Effector memory CD8-positive, alpha-beta T cell (primary cell): Measurements from ENCODE around the gene CEP85L.
A peak's percentile ranks its signal among the peaks of the same experiment; 100 is the strongest.

ENCODE experiments used
- ATAC-seq: fragments of 150-1000 bp; cut with Tn5 transposase; replicated peaks from 2 replicates; pipeline ENCODE4 v1.10.0; 2021; ENCODE audit warnings: mild to moderate bottlenecking, moderate library complexity
- DNase-seq, 3 experiments: peaks; one replicate each; pipeline ENCODE4 v3.0.0; 2021
- H3K27ac Mint-ChIP-seq, 2 donors: one replicate each; pipeline ENCODE4 v1.8.0; 2022; ENCODE audit warnings: mild to moderate bottlenecking in 2 of 2, mixed read lengths in 2 of 2, moderate library complexity in 2 of 2
- H3K27me3 Mint-ChIP-seq, 2 donors: one replicate each; pipeline ENCODE4 v1.8.0; 2022; ENCODE audit warnings: mixed read lengths in 2 of 2
- H3K36me3 Mint-ChIP-seq: one replicate; pipeline ENCODE4 v1.8.0; 2022; ENCODE audit warnings: mild to moderate bottlenecking, moderate library complexity, mixed read lengths; ENCODE audit not compliant: insufficient read depth
- H3K4me1 Mint-ChIP-seq, 2 donors: one replicate each; pipeline ENCODE4 v1.8.0; 2022; ENCODE audit warnings: low read depth in 2 of 2, mixed read lengths in 2 of 2
- H3K4me3 Mint-ChIP-seq, 2 donors: one replicate each; pipeline ENCODE4 v1.8.0; 2022; ENCODE audit warnings: mild to moderate bottlenecking in 2 of 2, mixed read lengths in 2 of 2, moderate library complexity in 2 of 2
- H3K9me3 Mint-ChIP-seq, 2 donors: one replicate each; pipeline ENCODE4 v1.8.0; 2022; ENCODE audit warnings: mixed read lengths in 2 of 2

CEP85L gene

DNA sequence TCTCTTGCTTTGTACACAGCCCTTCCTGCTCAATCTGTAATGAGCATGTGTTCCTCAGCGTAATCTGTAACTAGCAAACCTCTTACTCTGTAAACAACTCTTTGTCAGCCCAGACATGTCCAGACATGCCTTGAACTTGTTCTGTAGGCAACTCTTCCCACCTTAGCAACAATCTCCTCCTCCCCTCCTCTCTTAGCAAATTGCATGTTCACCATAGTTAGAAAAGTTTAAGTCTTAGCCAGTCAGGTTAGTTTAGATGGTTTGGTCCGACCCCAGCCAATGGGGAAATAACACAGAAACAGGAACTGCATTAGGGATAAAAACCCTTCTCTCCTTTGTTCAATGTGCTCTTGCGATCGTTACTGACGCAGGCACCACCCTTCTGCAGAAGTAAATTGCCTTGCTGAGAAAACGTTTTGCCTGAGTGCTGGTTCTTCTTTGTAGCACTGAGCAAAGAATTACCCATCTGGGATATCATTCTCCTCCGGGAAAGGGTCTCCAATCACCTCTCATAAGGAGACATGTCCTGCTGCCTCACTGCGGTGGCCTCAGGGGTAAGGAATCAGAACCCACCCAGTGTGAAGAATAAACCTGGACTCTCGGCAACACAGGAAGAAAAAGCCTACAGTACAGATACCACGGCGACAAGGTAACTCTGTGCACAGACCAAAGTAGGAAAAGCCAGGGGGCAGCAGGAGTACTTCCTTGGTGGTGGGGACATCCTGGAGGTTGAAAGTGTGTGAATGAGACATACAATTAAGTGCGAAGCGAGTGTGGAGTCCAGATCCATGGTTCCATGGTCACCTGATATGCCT is 77.1 kb downstream of the CEP85L start:
- Mint-ChIP-seq H3K4me3 (no peak overlapping the region), H3K27me3 (no peaks in the 10 kb centered on the region), H3K36me3 (peaks cover 20% of the 10 kb centered on the region), H3K4me1 (peaks cover 5 to 9% of the 10 kb centered on the region in 2 donors), H3K27ac (peak overlapping the region; percentile 30 to 41), H3K9me3 (peaks cover 11 to 20% of the 10 kb centered on the region in 2 donors)
- ATAC-seq (no peak), DNase-seq (no peak)

DNA sequence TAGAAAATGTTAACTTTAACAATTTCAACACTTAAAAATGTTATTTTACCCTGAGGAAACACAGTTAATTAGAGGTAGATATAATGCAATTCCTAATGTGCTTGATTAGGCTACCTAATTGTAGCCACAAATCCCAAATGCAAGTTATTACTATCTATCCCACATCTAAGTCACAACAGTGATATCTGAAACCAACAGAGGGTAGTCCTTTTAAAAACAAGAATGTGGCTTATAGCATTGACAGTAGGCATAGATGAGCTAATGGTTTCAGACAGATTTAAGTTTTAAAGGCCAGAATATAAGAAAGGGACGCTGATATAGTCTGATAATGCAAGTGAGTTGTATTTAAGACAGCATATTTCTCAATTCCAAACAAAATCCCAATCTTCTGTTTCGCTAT is 80.3 kb downstream of the CEP85L start:
- Mint-ChIP-seq H3K9me3 (peaks cover 8 to 13% of the 10 kb centered on the region in 2 donors), H3K27ac (peak overlapping the region; percentile 9 to 10), H3K4me3 (no peak overlapping the region), H3K4me1 (peaks cover 9% of the 10 kb centered on the region in 2 donors), H3K36me3 (peaks cover 13% of the 10 kb centered on the region), H3K27me3 (no peaks in the 10 kb centered on the region)
- DNase-seq (no peak), ATAC-seq (no peak)

DNA sequence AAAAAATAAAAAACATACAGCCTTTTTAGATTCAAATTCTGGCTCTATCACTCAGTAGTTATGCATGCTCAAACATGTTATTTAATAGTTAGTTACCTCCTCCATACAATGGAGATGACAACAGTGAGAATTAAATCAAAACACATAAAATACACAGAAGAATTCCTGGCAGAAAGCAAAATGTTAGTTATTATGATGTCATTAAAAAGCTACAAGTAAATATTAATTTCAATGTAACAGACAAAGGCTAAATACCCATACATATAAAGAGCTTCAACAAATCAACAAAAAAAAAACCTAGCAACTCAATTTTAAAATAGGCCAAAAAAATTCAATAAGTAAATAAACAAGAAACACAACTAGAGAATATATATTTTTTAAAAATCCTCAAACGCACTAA is 81.9 kb downstream of the CEP85L start:
- ATAC-seq, result no peak
- Mint-ChIP-seq H3K4me1 (peaks cover 12 to 20% of the 10 kb centered on the region in 2 donors), H3K4me3 (no peak overlapping the region), H3K27me3 (no peaks in the 10 kb centered on the region), H3K9me3 (peaks cover 1 to 8% of the 10 kb centered on the region in 2 donors), H3K36me3 (peaks cover 3% of the 10 kb centered on the region), H3K27ac (peak overlapping the region in 1 of 2 donors; percentile 46)
- DNase-seq, result no peak

DNA sequence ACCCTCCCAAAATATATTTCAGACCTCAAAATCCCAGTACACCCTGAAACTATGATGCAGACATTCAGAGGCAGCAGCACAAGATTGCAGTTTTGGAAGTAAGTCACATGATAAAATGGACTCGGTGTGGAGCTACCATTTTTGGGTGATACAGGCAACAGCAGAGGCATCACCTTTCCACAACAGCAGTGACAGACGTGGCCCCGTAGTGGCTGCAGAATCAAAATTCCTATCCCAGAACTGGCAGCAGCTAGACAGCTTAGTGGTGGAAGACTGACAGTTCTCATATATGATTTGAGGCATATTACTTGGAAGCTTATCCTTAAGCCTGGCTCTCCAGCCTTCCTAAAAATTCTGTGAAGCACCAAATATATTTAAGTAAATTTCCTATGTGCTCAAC is 83.4 kb downstream of the CEP85L start:
- Mint-ChIP-seq H3K27me3 (no peaks in the 10 kb centered on the region), H3K4me1 (peaks cover 12 to 20% of the 10 kb centered on the region in 2 donors), H3K36me3 (no peaks in the 10 kb centered on the region), H3K4me3 (no peak overlapping the region), H3K27ac (peak overlapping the region in 1 of 2 donors; percentile 64), H3K9me3 (no peaks in the 10 kb centered on the region)
- ATAC-seq (no peak), DNase-seq (no peak)

DNA sequence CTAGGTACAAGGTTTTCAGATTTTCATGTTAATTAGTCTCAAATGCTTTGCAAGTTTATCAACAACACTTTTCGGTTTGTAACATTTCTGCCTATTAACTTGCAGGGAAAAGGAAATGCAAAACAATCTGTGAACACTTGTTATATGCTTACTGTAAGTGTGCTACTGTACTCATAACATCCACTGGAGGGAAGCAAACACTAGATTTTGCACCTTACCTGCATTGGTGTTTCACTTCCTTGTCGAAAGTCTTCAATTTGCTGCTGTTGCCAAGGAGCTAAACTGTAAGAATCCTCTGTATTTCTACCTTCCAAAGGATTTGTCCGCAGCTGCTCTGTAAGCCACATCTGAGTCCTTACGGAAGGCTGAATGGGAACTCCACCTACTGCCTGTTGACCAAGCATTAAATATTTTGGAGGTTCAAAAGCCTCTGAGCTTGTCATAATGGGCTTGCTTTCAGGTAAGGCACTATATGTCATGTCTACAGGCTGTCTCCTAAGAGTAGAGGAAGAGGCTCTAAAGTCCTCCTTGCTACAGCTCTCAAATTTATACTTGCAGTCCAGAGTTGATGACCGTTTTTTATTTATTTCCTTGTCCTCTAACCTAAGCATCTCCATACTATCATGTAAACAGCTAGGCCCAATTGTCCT is 86.0 kb downstream of the CEP85L start:
- no peaks in the 10 kb centered on the region for H3K27me3 Mint-ChIP-seq
- peaks cover under 1% of the 10 kb centered on the region for H3K36me3 Mint-ChIP-seq
- no peaks in the 10 kb centered on the region for H3K9me3 Mint-ChIP-seq
- H3K27ac Mint-ChIP-seq, result peak overlapping the region; percentile 2 to 65
- no peak overlapping the region for H3K4me3 Mint-ChIP-seq
- ATAC-seq (peak; percentile 90), DNase-seq (peak in 2 of 3 experiments; percentile 14 to 18)
- H3K4me1 Mint-ChIP-seq, result peaks cover 10 to 14% of the 10 kb centered on the region in 2 donors

DNA sequence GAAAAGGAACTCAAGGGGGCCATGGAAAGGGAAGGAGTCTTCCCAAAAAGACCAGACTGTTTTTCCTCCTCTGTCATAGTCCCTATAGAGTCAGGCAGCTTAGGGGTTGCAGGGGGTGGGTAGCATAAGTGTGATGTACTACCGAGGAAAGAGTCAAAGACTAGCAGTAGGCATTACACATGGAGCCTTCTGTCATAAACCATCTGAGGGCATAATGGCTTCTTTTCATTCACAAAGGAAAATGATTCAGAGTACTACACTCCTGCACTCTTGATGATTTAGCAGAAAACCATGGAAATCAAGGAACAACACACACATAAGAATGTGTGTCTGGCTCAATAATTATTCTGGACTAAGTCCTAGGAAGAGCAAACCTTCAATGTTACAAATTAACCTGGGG is 88.4 kb downstream of the CEP85L start:
- Mint-ChIP-seq H3K36me3 (peaks cover 13% of the 10 kb centered on the region), H3K27ac (peak overlapping the region in 1 of 2 donors; percentile 14), H3K27me3 (no peaks in the 10 kb centered on the region), H3K4me3 (no peak overlapping the region), H3K9me3 (no peaks in the 10 kb centered on the region), H3K4me1 (peaks cover 13 to 25% of the 10 kb centered on the region in 2 donors)
- DNase-seq, result no peak
- no peak for ATAC-seq

DNA sequence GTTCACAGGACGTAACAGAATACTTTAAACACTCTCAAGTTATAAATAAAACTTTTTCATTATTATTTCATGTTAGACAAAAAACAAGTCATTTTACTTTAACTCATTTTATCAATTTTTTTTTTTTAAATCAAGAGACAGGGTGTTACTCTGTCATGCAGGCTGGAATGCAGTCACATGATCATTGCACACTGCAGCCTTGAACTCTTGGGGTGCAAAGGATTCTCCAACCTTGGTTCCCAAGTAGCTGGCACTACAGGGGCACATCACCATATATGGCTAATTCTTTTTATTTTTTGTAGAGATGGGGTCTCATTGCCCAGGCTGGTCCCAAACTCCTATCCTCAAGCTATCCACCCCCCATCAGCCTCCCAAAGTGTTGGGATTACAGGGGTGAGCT is 89.1 kb downstream of the CEP85L start:
- peaks cover 19 to 31% of the 10 kb centered on the region in 2 donors for H3K4me1 Mint-ChIP-seq
- peaks cover 13% of the 10 kb centered on the region for H3K36me3 Mint-ChIP-seq
- no peak overlapping the region for H3K4me3 Mint-ChIP-seq
- H3K27me3 Mint-ChIP-seq, result no peaks in the 10 kb centered on the region
- DNase-seq (no peak), ATAC-seq (no peak)
- H3K27ac Mint-ChIP-seq, result peak overlapping the region in 1 of 2 donors; percentile 14
- no peaks in the 10 kb centered on the region for H3K9me3 Mint-ChIP-seq

DNA sequence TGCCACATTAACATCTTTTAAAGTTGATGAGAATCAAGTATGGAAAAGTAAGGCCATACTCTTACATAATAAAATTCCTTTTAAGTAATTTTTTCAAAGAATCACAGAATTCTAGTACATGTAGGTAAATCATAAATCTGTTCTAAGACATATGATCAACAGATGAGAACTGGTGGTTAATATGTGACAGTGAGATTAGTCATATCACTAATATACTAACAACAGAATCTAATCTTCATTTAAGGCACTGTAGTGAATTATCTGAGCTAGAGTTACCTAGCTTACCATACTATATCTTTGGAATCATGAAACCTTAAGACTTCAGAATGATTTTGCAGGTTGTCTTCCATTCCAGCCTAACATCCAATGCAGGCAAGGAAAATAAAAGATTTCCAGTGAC is 91.7 kb downstream of the CEP85L start:
- no peak for ATAC-seq
- H3K9me3 Mint-ChIP-seq, result no peaks in the 10 kb centered on the region
- H3K36me3 Mint-ChIP-seq, result peaks cover 16% of the 10 kb centered on the region
- H3K27ac Mint-ChIP-seq, result peak overlapping the region; percentile 94 to 96
- peaks cover 16 to 32% of the 10 kb centered on the region in 2 donors for H3K4me1 Mint-ChIP-seq
- H3K4me3 Mint-ChIP-seq, result peak overlapping the region in 1 of 2 donors; percentile 71
- DNase-seq, result no peak
- H3K27me3 Mint-ChIP-seq, result no peaks in the 10 kb centered on the region

DNA sequence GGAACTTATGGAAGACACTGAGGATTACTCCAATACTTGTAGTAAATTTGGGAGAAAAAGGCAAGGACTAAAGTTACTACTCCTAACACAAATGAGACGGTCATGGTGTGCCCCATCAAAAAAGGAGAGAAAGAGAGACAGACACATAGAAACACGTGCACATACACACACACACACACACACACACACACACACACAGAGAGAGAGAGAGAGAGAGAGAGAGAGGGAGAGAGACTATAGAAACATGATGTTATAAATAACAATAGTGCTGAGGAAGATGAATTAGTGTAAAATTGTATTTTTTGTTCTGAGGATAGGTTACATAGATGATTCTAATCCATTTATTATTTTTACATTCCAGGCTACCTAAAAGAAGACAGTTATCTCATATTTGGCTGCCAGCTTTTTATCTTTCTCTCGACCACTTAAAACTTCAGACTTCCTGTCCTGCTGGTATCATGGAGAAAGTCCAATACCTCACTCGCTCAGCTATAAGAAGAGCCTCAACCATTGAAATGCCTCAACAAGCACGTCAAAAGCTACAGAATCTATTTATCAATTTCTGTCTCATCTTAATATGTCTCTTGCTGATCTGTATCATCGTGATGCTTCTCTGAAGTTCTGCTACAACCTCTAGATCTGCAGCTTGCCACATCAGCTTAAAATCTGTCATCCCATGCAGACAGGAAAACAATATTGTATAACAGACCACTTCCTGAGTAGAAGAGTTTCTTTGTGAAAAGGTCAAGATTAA is 92.8 kb downstream of the CEP85L start:
- ATAC-seq, result peak; percentile 97
- Mint-ChIP-seq H3K27ac (peak overlapping the region; percentile 94 to 96), H3K27me3 (no peaks in the 10 kb centered on the region)

DNA sequence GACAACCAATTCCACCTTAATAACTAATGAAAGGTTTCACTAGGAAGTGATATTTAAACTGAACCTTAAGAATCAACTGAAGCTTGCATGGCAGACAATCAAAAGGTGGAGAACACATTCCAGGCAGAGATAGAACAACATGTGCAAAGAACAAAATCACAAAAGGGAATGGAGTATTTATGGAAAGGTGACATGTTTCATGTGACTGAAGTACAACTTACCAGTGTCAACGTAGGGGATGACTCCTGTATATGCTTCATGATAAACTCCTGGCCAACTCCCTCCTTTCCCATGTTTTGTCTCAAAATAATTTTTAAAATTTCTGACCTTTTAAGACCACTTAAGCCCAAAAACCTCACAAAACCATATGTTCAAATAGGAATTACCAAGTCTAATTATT is 96.7 kb downstream of the CEP85L start:
- Mint-ChIP-seq H3K27me3 (no peaks in the 10 kb centered on the region), H3K36me3 (peaks cover 12% of the 10 kb centered on the region), H3K4me3 (no peak overlapping the region), H3K27ac (peak overlapping the region in 1 of 2 donors; percentile 68), H3K9me3 (no peaks in the 10 kb centered on the region), H3K4me1 (peaks cover 19 to 38% of the 10 kb centered on the region in 2 donors)
- no peak for ATAC-seq
- DNase-seq, result no peak

More for the DNA sequence above, 92.8 kb downstream of the CEP85L start:
- H3K9me3 Mint-ChIP-seq, result no peaks in the 10 kb centered on the region
- DNase-seq, result peak; percentile 11 to 23 (median 20)
- peaks cover 16% of the 10 kb centered on the region for H3K36me3 Mint-ChIP-seq
- H3K4me3 Mint-ChIP-seq, result peak overlapping the region; percentile 65 to 71
- H3K4me1 Mint-ChIP-seq, result peaks cover 16 to 35% of the 10 kb centered on the region in 2 donors

DNA sequence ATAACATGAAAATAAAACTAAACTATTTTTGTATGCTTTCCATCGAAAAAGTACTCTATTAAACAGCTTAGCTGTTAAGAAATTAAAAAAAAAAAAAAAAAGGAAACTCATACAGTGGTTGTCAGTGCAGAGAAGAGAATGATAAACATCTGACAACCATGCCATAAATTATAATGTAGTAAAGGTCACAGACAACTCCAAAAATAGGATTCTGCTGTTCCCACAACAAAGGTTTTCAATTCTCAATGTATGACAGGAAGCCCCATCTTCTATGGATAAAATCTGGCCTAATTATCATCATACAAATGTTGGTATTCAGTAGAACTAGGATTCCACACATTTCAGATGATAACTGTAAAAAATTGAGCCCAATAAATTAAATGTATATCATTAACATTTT is 98.3 kb downstream of the CEP85L start:
- Mint-ChIP-seq H3K36me3 (peaks cover 4% of the 10 kb centered on the region), H3K27ac (peak overlapping the region; percentile 37 to 49), H3K4me3 (no peak overlapping the region), H3K27me3 (no peaks in the 10 kb centered on the region), H3K4me1 (peaks cover 12 to 30% of the 10 kb centered on the region in 2 donors), H3K9me3 (no peaks in the 10 kb centered on the region)
- no peak for ATAC-seq
- no peak for DNase-seq

DNA sequence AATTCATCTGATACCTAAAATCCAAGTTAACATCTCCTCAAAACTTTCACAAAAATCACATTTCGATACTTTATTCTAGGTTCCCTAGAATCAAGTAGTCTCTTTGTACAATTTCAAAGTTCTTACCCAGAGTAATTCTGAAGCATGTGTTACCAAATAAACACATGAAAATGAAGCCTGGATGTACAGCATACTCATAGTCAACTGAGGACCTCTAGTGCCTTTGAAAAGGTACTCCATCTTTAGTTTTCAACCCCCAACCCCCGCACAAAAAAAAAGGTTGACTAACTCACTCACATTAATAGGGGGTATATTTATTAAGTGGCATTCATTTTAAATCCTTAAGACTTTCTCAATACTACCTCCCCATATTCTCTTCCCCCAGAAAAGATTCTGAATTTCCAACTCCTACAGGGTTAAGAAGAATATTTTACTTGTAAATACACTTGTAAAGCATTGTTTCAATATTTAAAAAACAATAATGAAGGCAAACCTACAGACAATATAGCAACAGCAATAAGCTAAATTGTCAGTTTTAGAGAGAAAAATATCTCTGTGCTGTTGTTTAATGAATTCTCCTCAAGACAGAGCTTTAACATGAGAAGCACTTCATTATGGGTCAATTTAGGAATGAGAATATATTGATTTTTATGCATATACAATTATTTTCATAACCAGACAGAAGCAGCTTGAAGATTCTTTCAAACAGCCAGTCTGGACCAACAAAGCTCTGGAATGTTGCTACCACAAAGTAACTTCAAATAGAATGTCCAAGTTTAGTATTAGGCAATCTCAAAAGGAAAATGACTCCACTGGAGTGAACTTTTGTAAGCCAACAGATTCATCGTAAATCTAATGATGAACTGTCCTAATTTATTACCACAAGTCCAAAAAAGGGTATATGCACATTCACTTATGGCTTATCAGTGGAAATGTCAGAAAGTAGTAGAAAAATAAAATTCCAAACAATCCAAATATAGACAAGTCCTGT is 100.0 kb downstream of the CEP85L start:
- H3K4me1 Mint-ChIP-seq, result peaks cover 7 to 26% of the 10 kb centered on the region in 2 donors
- peak; percentile 87 for ATAC-seq

More for the DNA sequence above, 100.0 kb downstream of the CEP85L start:
- Mint-ChIP-seq H3K27me3 (no peaks in the 10 kb centered on the region), H3K36me3 (peaks cover 3% of the 10 kb centered on the region), H3K27ac (peak overlapping the region; percentile 5 to 49), H3K4me3 (no peak overlapping the region), H3K9me3 (no peaks in the 10 kb centered on the region)
- peak; percentile 10 to 26 (median 11) for DNase-seq
